HEK293 (cell line): ENCODE measurements around the gene PRICKLE1.

Experiments
- CTCF ChIA-PET: fragments of 350-600 bp; formaldehyde crosslinking; extraction: SDS; loops from one replicate; lab custom pipeline; 2021; ENCODE audit warnings: antibody characterized with exemption; lab: Yijun Ruan, JAX
- POLR2A ChIA-PET: fragments of 300-600 bp; formaldehyde crosslinking; extraction: SDS; loops from one replicate; lab custom pipeline; 2020; ENCODE audit warnings: antibody characterized with exemption, inconsistent platforms; lab: Yijun Ruan, JAX
- H3K27ac ChIP-seq: fragments of 200-500 bp; sonication (Bioruptor generic); 2 replicates; pipeline ENCODE4 v1.5.1; 2014; ENCODE audit warnings: low read depth, low read length, control low read depth, inconsistent platforms; ENCODE audit errors: extremely low read depth
- H3K36me3 ChIP-seq, 2 experiments: fragments of 200-500 bp in 1 of 2; sonication (Bioruptor generic) in 1 of 2; 1 replicate in 1 of 2; 2 replicates in 1 of 2; pipeline ENCODE4 v1.5.1; 2014 to 2017; ENCODE audit warnings: inconsistent platforms in 2 of 2, low read length in 2 of 2; ENCODE audit not compliant: control insufficient read depth in 2 of 2, insufficient read depth in 1 of 2
- H3K4me1 ChIP-seq: fragments of 200-500 bp; sonication (Bioruptor generic); 2 replicates; pipeline ENCODE4 v1.5.1; 2014; ENCODE audit warnings: mild to moderate bottlenecking, low read length, inconsistent platforms; ENCODE audit not compliant: control insufficient read depth, insufficient read depth
- H3K4me3 ChIP-seq: 2 replicates; pipeline ENCODE4 v1.5.1; 2011; ENCODE audit warnings: low read depth, mild to moderate bottlenecking, control low read depth, low read length, moderate library complexity
- H3K9me3 ChIP-seq: fragments of 200-500 bp; sonication (Bioruptor generic); 2 replicates; pipeline ENCODE4 v1.5.1; 2014; ENCODE audit warnings: low read depth, low read length, inconsistent platforms; ENCODE audit not compliant: control insufficient read depth, insufficient read depth
- RBAK ChIP-seq: fragments of 450-650 bp; formaldehyde crosslinking; IDR thresholded peaks from 2 replicates; pipeline ENCODE4 v1.5.1; 2016; ENCODE audit warnings: missing biosample characterization, missing genetic modification characterization
- REST ChIP-seq: fragments of 450-650 bp; formaldehyde crosslinking; IDR thresholded peaks from 2 replicates; pipeline ENCODE4 v1.5.1; 2016; ENCODE audit warnings: missing biosample characterization, missing genetic modification characterization
- WT1 ChIP-seq: fragments of 450-650 bp; formaldehyde crosslinking; IDR thresholded peaks from 2 replicates; pipeline ENCODE4 v1.5.1; 2016; ENCODE audit warnings: missing biosample characterization, missing genetic modification characterization
- ZNF26 ChIP-seq: fragments of 450-650 bp; formaldehyde crosslinking; IDR thresholded peaks from 2 replicates; pipeline ENCODE4 v1.5.1; 2016; ENCODE audit warnings: missing biosample characterization, missing genetic modification characterization
- ZNF274 ChIP-seq, 2 experiments: fragments of 200-500 bp in 1 of 2; fragments of 450-650 bp in 1 of 2; sonication (Bioruptor generic) in 1 of 2; formaldehyde crosslinking in 1 of 2; IDR thresholded peaks; 2 replicates each; pipeline versions ENCODE4 v1.5.1 to v1.6.1; 2014 to 2016; ENCODE audit warnings: borderline replicate concordance in 1 of 2, inconsistent platforms in 1 of 2, low read length in 1 of 2, missing biosample characterization in 1 of 2, missing genetic modification characterization in 1 of 2
- ZNF280C ChIP-seq: fragments of 450-650 bp; formaldehyde crosslinking; IDR thresholded peaks from 2 replicates; pipeline ENCODE4 v1.5.1; 2016; ENCODE audit warnings: missing biosample characterization, missing genetic modification characterization
- ZNF311 ChIP-seq: fragments of 450-650 bp; formaldehyde crosslinking; IDR thresholded peaks from 2 replicates; pipeline ENCODE4 v1.5.1; 2017; ENCODE audit warnings: missing biosample characterization, missing genetic modification characterization, borderline replicate concordance
- ZNF341 ChIP-seq: fragments of 450-650 bp; formaldehyde crosslinking; IDR thresholded peaks from 2 replicates; pipeline ENCODE4; 2016; ENCODE audit warnings: low read depth, missing biosample characterization, missing genetic modification characterization
- ZNF670 ChIP-seq: fragments of 450-650 bp; formaldehyde crosslinking; IDR thresholded peaks from 2 replicates; pipeline ENCODE4 v1.5.1; 2016; ENCODE audit warnings: missing biosample characterization, missing genetic modification characterization, low read depth
- ZSCAN18 ChIP-seq: fragments of 450-650 bp; formaldehyde crosslinking; IDR thresholded peaks from 2 replicates; pipeline ENCODE4 v1.5.1; 2016; ENCODE audit warnings: missing biosample characterization, missing genetic modification characterization
- ZSCAN4 ChIP-seq: fragments of 450-650 bp; formaldehyde crosslinking; IDR thresholded peaks from 2 replicates; pipeline ENCODE4 v1.5.1; 2017; ENCODE audit warnings: missing biosample characterization, missing genetic modification characterization
- TF ChIP-seq, protein P1 (sequence below): fragments of 450-650 bp; formaldehyde crosslinking; IDR thresholded peaks from 2 replicates; pipeline ENCODE4 v1.5.1; 2016; ENCODE audit warnings: missing biosample characterization, missing genetic modification characterization
- TF ChIP-seq, protein P2 (sequence below): fragments of 450-650 bp; formaldehyde crosslinking; IDR thresholded peaks from 2 replicates; pipeline ENCODE4 v1.5.1; 2016; ENCODE audit warnings: missing biosample characterization, missing genetic modification characterization, borderline replicate concordance
- TF ChIP-seq, protein P3 (sequence below): IDR thresholded peaks from 2 replicates; pipeline ENCODE4 v1.6.1; 2011; ENCODE audit warnings: mild to moderate bottlenecking, low read depth, low read length, borderline replicate concordance

Gene PRICKLE1

DNA sequence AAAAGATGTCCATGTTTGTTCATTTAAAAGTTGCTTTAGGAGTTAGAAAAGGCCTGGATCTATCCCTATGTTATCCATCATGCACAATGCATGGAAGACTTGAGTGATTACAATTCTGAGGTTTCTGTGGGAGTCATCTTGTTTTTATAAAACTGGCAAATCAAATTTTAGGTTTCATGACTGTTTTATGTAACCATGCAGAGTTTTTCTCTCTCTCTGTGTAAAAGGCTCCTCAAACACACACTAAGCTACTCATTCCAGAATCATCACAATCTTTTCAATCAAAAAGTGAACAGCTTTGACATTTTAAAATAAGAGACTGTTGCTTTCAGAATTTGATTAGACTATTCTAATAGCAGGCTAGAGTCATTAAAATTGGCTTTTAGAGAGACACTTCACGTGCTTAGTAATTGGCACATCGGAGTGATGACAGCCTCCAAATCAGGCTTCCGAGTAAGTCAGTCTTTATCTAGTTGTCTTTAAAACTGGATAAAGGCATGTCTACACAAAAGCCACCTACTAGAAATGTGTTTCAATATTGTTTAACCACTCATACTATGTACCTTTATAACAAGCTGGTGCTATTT is 31.9 kb downstream of the PRICKLE1 start:
- TF ChIP-seq REST (tag by site-specific recombination) (no peak), ZSCAN18 (tag by site-specific recombination) (no peak), ZNF341 (tag by site-specific recombination) (no peak), ZNF280C (no peak), ZNF670 (no peak), ZNF274 (IDR thresholded peaks at IDR 0.05; ENCODE audit: low read length) (no peak), ZNF274 (tag by site-specific recombination; IDR thresholded peaks at IDR 0.05; ENCODE audit: borderline replicate concordance) (no peak), ZNF311 (tag by site-specific recombination) (no peak), WT1 (no peak), ZNF26 (tag by site-specific recombination) (no peak), RBAK (tag by site-specific recombination) (no peak), ZSCAN4 (tag by site-specific recombination) (no peak)
- TF ChIP-seq, protein P1, sequence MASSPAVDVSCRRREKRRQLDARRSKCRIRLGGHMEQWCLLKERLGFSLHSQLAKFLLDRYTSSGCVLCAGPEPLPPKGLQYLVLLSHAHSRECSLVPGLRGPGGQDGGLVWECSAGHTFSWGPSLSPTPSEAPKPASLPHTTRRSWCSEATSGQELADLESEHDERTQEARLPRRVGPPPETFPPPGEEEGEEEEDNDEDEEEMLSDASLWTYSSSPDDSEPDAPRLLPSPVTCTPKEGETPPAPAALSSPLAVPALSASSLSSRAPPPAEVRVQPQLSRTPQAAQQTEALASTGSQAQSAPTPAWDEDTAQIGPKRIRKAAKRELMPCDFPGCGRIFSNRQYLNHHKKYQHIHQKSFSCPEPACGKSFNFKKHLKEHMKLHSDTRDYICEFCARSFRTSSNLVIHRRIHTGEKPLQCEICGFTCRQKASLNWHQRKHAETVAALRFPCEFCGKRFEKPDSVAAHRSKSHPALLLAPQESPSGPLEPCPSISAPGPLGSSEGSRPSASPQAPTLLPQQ (tag by site-specific recombination) = no peak
- TF ChIP-seq, protein P2, sequence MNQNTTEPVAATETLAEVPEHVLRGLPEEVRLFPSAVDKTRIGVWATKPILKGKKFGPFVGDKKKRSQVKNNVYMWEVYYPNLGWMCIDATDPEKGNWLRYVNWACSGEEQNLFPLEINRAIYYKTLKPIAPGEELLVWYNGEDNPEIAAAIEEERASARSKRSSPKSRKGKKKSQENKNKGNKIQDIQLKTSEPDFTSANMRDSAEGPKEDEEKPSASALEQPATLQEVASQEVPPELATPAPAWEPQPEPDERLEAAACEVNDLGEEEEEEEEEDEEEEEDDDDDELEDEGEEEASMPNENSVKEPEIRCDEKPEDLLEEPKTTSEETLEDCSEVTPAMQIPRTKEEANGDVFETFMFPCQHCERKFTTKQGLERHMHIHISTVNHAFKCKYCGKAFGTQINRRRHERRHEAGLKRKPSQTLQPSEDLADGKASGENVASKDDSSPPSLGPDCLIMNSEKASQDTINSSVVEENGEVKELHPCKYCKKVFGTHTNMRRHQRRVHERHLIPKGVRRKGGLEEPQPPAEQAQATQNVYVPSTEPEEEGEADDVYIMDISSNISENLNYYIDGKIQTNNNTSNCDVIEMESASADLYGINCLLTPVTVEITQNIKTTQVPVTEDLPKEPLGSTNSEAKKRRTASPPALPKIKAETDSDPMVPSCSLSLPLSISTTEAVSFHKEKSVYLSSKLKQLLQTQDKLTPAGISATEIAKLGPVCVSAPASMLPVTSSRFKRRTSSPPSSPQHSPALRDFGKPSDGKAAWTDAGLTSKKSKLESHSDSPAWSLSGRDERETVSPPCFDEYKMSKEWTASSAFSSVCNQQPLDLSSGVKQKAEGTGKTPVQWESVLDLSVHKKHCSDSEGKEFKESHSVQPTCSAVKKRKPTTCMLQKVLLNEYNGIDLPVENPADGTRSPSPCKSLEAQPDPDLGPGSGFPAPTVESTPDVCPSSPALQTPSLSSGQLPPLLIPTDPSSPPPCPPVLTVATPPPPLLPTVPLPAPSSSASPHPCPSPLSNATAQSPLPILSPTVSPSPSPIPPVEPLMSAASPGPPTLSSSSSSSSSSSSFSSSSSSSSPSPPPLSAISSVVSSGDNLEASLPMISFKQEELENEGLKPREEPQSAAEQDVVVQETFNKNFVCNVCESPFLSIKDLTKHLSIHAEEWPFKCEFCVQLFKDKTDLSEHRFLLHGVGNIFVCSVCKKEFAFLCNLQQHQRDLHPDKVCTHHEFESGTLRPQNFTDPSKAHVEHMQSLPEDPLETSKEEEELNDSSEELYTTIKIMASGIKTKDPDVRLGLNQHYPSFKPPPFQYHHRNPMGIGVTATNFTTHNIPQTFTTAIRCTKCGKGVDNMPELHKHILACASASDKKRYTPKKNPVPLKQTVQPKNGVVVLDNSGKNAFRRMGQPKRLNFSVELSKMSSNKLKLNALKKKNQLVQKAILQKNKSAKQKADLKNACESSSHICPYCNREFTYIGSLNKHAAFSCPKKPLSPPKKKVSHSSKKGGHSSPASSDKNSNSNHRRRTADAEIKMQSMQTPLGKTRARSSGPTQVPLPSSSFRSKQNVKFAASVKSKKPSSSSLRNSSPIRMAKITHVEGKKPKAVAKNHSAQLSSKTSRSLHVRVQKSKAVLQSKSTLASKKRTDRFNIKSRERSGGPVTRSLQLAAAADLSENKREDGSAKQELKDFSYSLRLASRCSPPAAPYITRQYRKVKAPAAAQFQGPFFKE (tag by site-specific recombination) = no peak
- TF ChIP-seq, protein P3, sequence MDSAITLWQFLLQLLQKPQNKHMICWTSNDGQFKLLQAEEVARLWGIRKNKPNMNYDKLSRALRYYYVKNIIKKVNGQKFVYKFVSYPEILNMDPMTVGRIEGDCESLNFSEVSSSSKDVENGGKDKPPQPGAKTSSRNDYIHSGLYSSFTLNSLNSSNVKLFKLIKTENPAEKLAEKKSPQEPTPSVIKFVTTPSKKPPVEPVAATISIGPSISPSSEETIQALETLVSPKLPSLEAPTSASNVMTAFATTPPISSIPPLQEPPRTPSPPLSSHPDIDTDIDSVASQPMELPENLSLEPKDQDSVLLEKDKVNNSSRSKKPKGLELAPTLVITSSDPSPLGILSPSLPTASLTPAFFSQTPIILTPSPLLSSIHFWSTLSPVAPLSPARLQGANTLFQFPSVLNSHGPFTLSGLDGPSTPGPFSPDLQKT = no peak
- ChIA-PET POLR2A (no interaction called here), CTCF (interaction anchor here (0.5 to 1.5 kb wide), 2 partner anchors 13 to 75 kb away, joined by 3 read pairs; no protein-coding TSS in a partner anchor)
- no peak overlapping the region for H3K27ac ChIP-seq
- H3K4me3 ChIP-seq = no peak overlapping the region
- no peaks in the 10 kb centered on the region for H3K9me3 ChIP-seq
- H3K4me1 ChIP-seq = no peaks in the 10 kb centered on the region
- H3K36me3 ChIP-seq = no peaks in the 10 kb centered on the region; a peak in 1 of 3 replicates
